Tibial nerve (tissue), 4 donors: Measurements from ENCODE around the gene SELENOH. TPM values are rescaled to one million over a fixed set of nuclear protein-coding genes. Genes with fewer than 3 reads are reported as not detected.
"Not testable (repeated sequence)": the region's sequence is repeated elsewhere in the genome, so short reads cannot be mapped to it uniquely, and the experiment has no call there.

Experiments
- DNase-seq, 2 donors: peaks; one replicate each; pipeline ENCODE4 v3.0.0-alpha.2; 2019; ENCODE audit warnings: low spot score in 2 of 2
- H3K27ac ChIP-seq, 4 donors: fragments of 200-600 bp; sonication (generic) in 3 of 4; one replicate each; pipeline ENCODE4 v1.5.1; 2017 to 2019; ENCODE audit warnings: mild to moderate bottlenecking in 1 of 4
- H3K27me3 ChIP-seq, 2 donors: fragments of 200-600 bp; sonication (generic) in 1 of 2; one replicate each; pipeline versions ENCODE4 v1.5.1 to v1.6.0; 2017 to 2019
- H3K36me3 ChIP-seq, 3 donors: fragments of 200-600 bp; sonication (generic); one replicate each; pipeline ENCODE4 v1.5.1; 2018 to 2019
- H3K4me1 ChIP-seq, 4 donors: fragments of 200-600 bp; sonication (generic) in 3 of 4; one replicate each; pipeline ENCODE4 v1.5.1; 2017 to 2019
- H3K4me3 ChIP-seq, 4 donors: fragments of 200-600 bp; sonication (generic) in 3 of 4; one replicate each; pipeline ENCODE4 v1.5.1; 2017 to 2019; ENCODE audit warnings: mild to moderate bottlenecking in 1 of 4, moderate library complexity in 1 of 4
- H3K9me3 ChIP-seq, 4 donors: fragments of 200-600 bp; sonication (generic) in 3 of 4; one replicate each; pipeline ENCODE4 v1.5.1; 2017 to 2019
- CTCF ChIP-seq, 5 experiments: fragments of 200-600 bp in 3 of 5; fragments of 450-650 bp in 2 of 5; sonication (generic) in 3 of 5; IDR thresholded peaks; one replicate each; pipeline ENCODE4 v1.5.1; 2016 to 2019; ENCODE audit warnings: antibody characterized with exemption in 5 of 5, mild to moderate bottlenecking in 3 of 5, moderate library complexity in 2 of 5
- EP300 ChIP-seq, 2 donors: sonication (generic); formaldehyde crosslinking; IDR thresholded peaks; one replicate each; pipeline ENCODE4 v1.6.1; 2017; ENCODE audit warnings: antibody characterized with exemption in 2 of 2, mild to moderate bottlenecking in 1 of 2
- POLR2A ChIP-seq, 2 donors: fragments of 450-650 bp; IDR thresholded peaks; one replicate each; pipeline ENCODE4 v1.6.1; 2017; ENCODE audit warnings: antibody characterized with exemption in 2 of 2, mild to moderate bottlenecking in 2 of 2, moderate library complexity in 2 of 2
- WGBS, 2 donors: methylation state at CpG; one replicate each; pipeline ENCODE4 v1.1.5; 2018; 5-methylcytosine and 5-hydroxymethylcytosine counted together
- total RNA-seq, 4 donors: library from RNA; depleted of rRNA; stranded (reverse); fragments of >200 nt; gene quantifications; one replicate each; pipeline ENCODE4 v1.1.0, GENCODE V29; 2016

SELENOH gene
- total RNA-seq, 4 donors from 2014 or later: 78.1 to 146 (median 118) TPM

GRCh38 chr11:57713835-57714234, 27.5 kb upstream of the SELENOH start:
- Histone ChIP-seq H3K36me3 (peaks cover 0 to 12% (median 0%) of the 10 kb centered on the region in 3 donors), H3K9me3 (no peaks in the 10 kb centered on the region), H3K27me3 (no peaks in the 10 kb centered on the region), H3K4me1 (peaks cover 0 to 45% (median 14%) of the 10 kb centered on the region in 4 donors), H3K4me3 (peak overlapping the region in 1 of 4 donors; percentile 90), H3K27ac (no peak overlapping the region)
- WGBS, 2 donors: 96 to 97% methylated on average over 2 of the region's 2 CpGs
- DNase-seq: no peak
- TF ChIP-seq CTCF (IDR thresholded peaks at IDR 0.05) (no peak), EP300 (IDR thresholded peaks at IDR 0.05) (no peak), POLR2A (IDR thresholded peaks at IDR 0.05) (no peak)

GRCh38 chr11:57716726-57717125, 24.6 kb upstream of the SELENOH start:
- not testable (repeated sequence) for H3K9me3 ChIP-seq, H3K4me3 ChIP-seq, H3K27ac ChIP-seq, DNase-seq, H3K27me3 ChIP-seq
- WGBS, 2 donors: 96 to 99% methylated on average over 19 to 21 of the region's 34 CpGs
- Histone ChIP-seq H3K36me3 (peaks cover 0 to 26% (median 0%) of the 10 kb centered on the region in 3 donors), H3K4me1 (peaks cover 0 to 23% (median 9%) of the 10 kb centered on the region in 4 donors)

GRCh38 chr11:57727185-57727584, 14.1 kb upstream of the SELENOH start:
- no peak for TF ChIP-seq POLR2A (IDR thresholded peaks at IDR 0.05)
- TF ChIP-seq CTCF (IDR thresholded peaks at IDR 0.05): no peak
- TF ChIP-seq EP300 (IDR thresholded peaks at IDR 0.05): no peak
- no peak for DNase-seq
- H3K36me3 ChIP-seq: peaks cover 0 to 7% (median 0%) of the 10 kb centered on the region in 3 donors
- H3K9me3 ChIP-seq: no peaks in the 10 kb centered on the region
- H3K4me1 ChIP-seq: no peaks in the 10 kb centered on the region
- WGBS, 2 donors: 68 to 69% methylated on average over 2 of the region's 2 CpGs
- no peaks in the 10 kb centered on the region for H3K27me3 ChIP-seq
- H3K27ac ChIP-seq: no peak overlapping the region
- no peak overlapping the region for H3K4me3 ChIP-seq

GRCh38 chr11:57728829-57729228, 12.5 kb upstream of the SELENOH start:
- 62 to 64% methylated on average over 7 of the region's 7 CpGs for WGBS, 2 donors
- Histone ChIP-seq H3K36me3 (peaks cover 0 to 7% (median 0%) of the 10 kb centered on the region in 3 donors), H3K27ac (no peak overlapping the region), H3K27me3 (no peaks in the 10 kb centered on the region), H3K4me1 (no peaks in the 10 kb centered on the region), H3K4me3 (no peak overlapping the region), H3K9me3 (no peaks in the 10 kb centered on the region)
- TF ChIP-seq POLR2A (IDR thresholded peaks at IDR 0.05) (no peak), EP300 (IDR thresholded peaks at IDR 0.05) (no peak), CTCF (IDR thresholded peaks at IDR 0.05) (no peak)
- DNase-seq: no peak

GRCh38 chr11:57729479-57729878, 11.8 kb upstream of the SELENOH start:
- Histone ChIP-seq H3K4me3 (no peak overlapping the region), H3K4me1 (no peaks in the 10 kb centered on the region), H3K9me3 (no peaks in the 10 kb centered on the region), H3K27me3 (no peaks in the 10 kb centered on the region), H3K27ac (no peak overlapping the region), H3K36me3 (peaks cover 0 to 7% (median 0%) of the 10 kb centered on the region in 3 donors)
- WGBS, 2 donors: 90 to 96% methylated on average over 7 of the region's 7 CpGs
- TF ChIP-seq POLR2A (IDR thresholded peaks at IDR 0.05) (no peak), EP300 (IDR thresholded peaks at IDR 0.05) (no peak), CTCF (IDR thresholded peaks at IDR 0.05) (no peak)
- DNase-seq: no peak

- H3K27ac ChIP-seq: no peak overlapping the region
- TF ChIP-seq CTCF (IDR thresholded peaks at IDR 0.05) (no peak), POLR2A (IDR thresholded peaks at IDR 0.05) (no peak), EP300 (IDR thresholded peaks at IDR 0.05) (no peak)
- no peaks in the 10 kb centered on the region for H3K9me3 ChIP-seq
- peaks cover 0 to 11% (median 0%) of the 10 kb centered on the region in 3 donors for H3K36me3 ChIP-seq
- DNase-seq: no peak
- no peaks in the 10 kb centered on the region for H3K4me1 ChIP-seq
- H3K27me3 ChIP-seq: no peaks in the 10 kb centered on the region
- 100% methylated on average over 1 of the region's 1 CpG for WGBS, 2 donors
- no peak overlapping the region for H3K4me3 ChIP-seq
These were observed 8.6 kb upstream of the SELENOH start for GRCh38 chr11:57732661-57733060.
